ENCODE measurements around the gene CBARP.

Gene CBARP

DNA sequence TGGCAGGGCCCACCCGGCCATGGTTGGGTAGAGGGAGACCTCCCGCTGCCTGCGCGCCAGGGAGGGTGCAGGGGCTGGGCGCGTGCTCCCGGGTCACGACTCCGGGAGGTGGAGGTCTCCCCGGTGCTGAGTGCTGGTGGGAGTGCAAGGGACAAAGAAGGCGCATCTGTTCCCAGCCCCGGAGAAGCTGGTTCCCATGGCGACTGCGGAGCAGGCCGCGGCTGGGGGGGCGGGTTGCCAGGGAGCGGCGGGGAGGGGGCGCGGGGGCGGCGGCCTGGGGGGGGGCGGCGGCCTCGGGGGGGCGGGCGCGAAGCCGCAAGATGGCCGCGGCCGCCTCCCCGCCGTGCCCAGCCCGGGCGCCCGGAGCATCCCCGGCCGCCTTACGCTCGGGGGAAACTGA is 1.2 kb downstream of the CBARP start:
- DNase-seq, result no peak

DNA sequence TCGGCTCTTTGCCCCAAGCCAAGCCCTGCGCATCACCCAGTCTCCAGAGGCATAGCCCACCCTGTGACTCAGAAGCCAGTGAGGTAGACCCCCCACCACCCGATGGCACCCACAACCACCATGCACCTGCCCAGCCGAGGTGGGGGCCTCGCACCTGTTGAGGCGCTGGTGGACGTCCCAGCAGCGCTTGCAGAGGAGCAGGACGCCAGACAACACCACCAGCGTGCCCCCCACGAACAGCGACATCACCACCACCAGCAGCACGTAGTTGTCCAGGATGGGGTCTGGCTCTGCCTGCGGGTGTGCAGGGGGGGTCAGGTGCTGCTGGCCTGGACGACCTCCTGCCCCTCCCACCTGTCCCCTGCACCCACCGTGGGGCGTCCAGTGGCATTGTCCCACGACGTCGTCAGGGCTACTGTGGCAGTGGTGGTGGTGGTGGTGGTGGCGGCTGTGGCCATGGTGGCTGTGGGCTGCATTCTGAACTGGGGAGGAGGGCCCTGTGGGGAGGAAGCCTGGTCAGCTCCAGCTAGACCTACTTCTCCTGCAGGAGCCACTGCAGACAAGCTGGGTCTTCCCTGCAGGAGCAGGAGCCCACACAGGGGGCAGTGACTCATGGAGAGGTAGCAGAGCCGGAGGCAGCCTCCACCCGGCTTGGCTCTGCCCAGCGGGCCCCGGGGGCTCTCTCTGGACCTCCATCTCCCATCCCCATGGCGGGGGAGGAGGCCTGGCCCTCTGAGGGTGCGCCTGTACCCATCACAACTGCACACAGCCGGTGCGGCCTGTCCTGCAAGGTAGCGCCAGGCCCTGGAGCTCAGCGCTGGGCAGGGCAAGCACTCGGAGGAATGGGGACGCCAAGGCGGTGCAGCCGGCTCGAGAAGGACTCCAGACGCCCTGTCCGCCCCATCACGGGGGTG is 1.9 kb downstream of the CBARP start:
- DNase-seq, result no peak

DNA sequence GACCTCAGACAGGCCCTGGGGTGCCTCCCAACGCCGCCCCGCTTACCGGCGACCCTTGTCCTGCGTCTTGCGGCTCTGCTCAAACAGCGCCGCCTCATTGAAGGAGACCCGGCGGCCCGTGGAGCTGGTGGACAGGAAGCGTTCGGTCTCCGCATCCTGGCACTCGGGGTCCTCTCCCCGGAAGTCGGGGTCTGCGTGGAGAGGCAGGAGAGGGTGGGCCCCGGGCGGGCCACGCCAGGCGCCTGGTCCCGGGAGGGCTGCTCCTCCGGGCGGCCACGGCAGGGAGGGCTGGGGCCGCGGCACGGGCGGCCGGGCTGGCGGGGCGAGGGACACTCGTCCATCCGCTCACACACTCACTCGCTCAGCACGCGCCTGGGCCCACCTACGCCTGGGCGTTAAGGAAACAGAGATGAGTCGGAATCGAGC is 2.8 kb downstream of the CBARP start:
- DNase-seq, result no peak

DNA sequence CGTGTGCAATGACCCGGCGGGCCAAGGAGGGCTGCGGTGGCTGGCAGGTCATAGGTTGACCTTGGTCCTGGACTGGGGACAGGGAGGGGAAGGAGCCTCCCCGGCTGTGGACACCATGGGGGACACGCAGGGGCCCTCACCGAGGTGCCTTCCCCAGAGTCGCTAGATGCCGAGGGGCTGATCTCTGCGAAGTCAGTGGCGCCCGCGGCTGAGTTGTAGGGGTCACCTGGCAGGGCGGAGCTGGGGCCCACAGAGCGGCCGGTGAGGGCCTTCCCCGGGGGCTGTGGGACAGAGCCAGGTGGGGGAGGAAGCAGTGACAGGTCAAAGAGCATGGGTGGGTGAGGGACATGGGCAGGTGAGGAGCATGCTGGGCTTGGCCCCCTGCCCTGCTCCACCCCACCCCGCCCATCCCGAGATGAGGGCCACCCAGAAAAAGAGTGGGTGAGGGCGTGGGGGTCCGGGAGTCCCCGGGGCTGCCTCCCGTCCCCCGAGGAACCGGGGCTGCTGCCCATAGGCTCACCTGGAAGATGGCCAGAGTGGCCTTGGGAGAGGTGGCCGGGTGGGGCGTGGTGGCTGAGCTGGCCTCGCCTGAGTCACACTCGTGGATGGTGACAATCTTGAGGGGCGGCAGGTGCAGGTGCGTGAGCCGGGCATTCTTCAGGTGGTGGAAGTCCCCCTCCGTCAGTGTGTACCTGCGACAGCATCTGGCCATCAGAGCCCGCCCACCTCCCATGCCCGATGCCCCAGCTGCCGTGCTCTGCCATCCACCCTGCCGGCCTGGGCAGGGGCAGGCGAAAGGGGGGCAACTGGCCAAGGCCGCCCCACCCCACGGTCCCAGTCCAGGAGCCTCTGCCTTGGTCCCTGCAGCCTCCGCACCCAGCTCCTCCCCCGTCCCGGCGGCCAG is 3.5 kb downstream of the CBARP start:
- no peak for DNase-seq

DNA sequence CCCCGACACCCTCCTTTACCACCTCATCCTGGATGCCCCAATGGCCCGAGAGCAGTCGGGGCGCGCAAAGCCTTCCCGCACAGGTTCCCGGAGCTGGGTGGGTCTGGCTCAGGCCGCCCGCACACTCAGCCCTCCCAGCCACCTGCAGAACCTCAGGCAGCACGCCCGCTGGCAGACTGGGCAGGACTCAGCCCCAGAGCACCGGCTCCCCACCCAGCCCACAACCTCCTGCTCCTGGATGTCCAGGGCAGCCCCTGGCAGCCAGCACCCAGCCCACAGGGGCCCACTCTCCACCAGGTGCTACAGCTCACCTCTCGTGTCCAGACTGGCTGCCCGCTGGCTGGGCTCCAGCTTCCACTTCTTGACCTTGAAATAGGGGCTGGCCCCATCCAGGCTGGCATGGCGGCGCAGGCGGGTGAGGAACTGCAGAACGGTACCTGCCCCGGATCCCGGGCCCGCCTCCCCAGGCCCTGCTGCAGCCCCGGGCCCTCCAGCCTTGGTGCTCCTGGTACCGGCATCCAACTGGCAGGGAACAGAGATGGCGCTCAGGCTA is 4.6 kb downstream of the CBARP start:
- DNase-seq, result no peak

DNA sequence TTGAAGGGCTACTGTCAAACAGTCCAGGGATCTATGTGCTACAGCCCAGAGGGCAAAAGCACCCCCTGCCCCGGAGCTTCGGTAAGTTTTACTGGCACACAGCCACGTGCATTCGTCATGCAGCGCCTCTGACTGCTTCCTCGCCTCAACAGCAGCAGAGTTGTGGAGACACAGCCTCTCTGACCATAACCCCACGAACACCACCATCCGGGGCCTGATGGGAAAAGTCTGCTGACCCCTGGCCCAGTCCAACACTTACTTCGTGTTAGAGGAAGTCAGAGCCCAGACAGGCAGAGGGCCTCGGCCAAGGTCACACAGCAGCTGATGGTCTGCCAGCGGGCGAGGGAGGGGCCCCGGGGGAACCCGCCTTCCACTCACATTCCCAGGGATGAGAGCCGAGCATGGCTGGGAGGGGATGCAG is 5.1 kb downstream of the CBARP start:
- no peak for DNase-seq

DNA sequence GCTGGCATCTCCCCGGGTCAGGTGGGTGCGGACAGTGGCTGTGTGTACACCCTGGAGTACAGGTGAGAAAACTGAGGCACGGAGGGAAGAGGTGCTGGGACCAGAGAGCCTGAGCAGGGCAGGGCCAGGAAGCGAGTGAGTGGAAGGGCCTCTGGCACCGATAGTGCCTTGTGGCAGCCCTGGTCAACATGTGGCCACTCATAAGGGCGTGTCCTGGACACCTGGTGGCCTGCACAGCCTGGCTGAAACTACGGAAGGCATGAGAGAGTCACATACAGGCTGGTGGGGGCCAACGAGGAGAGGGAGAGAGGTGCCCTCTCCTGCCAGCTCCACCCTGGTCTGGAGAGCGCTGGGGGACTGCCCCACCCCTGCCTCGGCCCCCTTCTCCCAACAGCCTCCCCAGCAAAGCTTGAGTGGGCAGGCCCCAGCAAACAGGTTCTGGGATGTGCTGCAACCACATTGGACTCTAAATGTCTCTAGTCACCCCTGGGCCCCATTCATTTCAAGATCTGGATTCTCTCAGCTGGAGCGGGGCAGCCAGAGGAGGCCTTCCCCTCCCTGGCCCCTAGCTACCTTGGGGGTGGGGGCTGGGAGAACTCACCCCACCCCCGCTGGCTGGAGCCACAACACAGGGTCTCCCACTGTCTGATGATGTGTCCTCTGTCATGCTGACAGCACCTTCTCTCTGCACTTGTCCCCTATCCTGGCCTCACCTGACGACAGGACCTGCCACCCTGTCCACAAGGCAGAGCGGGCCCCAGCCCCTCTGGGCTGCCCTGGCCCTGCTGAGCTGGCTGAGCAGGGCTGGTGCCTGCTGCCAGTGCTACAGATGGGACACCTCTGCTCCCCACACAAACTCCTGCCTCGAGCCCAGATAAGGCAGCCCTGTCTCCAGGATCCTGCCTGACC is 5.8 kb downstream of the CBARP start:
- no peak for DNase-seq

DNA sequence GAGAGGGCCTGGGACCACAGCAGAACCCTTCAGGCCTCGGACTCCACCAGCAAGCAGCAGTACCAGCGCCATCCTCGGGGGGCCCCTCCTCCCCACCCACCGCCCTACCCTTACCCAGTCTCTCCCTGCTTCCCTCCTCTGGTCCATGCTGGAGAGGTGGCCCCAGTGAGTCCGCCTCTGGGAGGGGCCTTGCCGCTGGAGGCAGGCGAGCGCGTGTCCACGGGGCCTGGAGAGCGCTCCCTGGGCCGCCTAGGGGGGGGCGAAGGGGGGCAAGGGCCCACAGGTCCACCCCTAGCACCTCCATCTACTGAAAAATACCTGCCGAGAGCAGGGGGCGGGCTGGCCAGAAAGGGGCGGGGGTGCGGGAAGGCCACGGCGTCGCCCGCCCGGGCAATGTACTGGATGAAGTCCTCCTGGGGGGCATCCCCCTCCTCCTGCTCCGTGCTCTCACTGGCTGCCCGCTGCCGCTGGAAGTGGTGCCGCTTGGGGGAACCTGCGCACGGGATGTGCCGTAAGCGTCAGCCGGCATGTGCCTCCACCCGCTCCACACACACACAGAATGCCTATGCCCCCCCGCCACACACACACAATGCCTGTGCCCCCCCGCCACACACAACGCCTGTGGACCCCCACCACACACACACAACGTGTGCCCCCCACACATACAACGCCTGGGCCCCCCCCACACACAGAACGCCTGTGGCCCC is 6.9 kb downstream of the CBARP start:
- no peak for DNase-seq

DNA sequence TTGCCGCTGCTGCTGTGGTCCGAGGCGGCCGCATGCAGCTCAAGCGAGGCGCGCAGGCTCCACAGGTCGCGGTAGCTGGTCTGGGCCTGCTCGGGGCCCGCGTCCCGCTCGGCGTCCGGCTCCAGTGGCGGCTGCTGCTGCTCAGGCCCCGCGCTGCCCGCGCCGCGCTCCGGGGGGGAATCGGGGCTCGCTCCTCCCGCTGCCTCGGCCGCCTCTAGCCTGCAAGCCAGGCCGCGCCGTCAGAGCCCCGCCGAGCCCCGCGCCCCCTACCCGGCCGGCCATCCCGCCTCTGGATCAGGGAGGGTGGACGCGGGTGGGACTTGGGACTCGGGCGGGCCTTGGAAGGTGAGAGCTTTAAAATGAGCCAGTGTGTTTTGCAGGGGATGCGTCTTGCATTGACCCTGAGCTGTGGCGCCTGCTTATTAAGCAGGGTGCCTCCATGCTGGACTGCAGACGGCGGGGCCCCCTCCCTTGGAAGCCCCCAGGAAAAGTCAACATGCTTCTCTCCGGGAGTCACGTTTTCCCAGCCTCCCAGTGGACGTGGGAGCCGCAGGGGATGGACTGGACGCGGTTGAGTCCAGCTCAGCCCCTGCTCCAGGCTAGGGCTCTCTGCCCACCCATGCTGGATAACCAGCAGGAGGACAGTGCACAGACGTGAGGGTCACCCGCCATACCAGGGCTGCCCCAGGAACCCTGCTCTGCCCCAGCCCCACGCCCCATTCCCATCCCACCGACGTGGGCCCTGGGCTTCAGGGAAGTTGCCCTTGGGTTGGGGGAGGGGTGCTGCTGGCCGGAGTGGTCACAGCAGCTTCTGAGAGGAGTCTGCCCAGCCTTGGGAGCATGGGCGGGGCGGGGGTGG is 7.7 kb downstream of the CBARP start:
- DNase-seq, result no peak

DNA sequence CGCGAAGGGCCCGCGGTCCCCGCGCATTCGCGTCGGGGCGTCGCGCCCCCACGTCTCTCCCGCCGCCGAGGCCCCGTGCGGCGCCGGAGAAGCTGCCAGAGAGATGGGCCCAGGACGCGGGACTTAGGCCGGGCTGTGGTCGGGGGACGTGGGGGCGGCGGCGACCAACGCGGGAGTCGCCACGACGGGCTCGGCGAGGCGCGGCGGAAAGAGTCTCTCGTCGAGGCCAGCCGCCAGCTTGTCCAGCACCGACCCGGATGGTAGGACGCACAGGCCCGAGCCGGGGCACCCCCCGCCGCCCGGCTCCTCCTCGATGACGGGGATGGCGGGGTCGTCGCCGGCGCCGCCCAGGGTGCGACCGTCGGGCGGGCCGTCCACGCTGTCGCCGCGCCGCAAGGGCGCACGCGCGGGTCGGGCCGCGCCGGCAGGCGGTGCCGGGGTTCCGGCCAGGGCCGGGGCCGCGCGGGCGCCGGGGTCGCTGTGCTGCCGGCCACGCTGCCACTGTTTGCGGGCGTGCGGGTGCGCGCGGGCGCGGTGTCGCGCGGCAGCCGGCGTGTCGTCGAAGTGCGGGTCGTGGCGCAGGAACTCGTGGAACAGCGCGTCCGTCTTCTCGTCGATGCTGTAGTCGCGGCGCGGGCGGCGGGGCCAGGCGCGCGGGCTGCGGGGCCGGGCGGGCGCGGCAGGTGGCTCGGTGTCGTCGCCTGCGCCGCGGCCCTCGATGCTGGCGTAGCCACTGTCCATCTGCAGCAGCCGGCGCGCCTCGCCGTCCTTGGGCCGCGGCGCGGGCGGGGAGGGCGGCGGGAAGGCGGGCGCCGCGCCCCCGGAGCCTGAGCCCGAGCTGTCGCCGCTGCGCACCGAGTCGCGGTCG is 8.5 kb downstream of the CBARP start:
- no peak for DNase-seq

DNA sequence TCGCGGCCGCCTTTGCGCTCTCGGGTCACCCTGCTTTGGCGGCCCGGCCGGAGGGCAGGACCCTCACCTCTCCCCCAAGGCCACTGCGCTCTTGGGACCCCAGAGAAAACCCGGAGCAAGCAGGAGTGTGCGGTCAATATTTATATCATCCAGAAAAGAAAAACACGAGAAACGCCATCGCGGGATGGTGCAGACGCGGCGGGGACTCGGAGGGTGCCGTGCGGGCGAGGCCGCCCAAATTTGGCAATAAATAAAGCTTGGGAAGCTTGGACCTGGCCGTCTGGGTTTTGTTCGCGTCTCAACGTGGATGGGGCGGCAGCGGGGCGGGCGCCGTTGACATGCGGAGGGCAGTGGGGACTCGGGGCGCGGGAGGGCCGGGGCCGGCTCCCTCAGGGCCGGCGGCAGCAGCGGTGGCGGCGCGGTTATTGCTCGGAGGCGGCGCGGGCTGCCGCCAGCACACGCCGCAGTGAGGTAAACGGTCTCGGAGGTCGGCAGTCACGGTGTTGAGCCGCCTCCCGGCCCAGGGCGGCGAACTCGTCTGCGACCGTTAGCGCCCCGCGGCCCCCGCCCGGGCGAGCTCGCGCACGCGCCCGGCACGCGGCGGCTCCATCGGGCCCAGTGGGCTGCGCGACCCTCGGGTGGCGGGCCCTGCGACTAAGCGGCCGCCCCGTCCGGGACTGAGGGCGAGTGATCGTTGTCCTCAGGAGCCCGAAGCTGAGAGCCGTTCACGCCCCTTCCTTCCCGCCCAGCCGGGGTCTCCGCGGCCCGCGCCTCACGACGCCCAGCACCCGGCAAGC is 9.4 kb downstream of the CBARP start:
- DNase-seq, result no peak

DNA sequence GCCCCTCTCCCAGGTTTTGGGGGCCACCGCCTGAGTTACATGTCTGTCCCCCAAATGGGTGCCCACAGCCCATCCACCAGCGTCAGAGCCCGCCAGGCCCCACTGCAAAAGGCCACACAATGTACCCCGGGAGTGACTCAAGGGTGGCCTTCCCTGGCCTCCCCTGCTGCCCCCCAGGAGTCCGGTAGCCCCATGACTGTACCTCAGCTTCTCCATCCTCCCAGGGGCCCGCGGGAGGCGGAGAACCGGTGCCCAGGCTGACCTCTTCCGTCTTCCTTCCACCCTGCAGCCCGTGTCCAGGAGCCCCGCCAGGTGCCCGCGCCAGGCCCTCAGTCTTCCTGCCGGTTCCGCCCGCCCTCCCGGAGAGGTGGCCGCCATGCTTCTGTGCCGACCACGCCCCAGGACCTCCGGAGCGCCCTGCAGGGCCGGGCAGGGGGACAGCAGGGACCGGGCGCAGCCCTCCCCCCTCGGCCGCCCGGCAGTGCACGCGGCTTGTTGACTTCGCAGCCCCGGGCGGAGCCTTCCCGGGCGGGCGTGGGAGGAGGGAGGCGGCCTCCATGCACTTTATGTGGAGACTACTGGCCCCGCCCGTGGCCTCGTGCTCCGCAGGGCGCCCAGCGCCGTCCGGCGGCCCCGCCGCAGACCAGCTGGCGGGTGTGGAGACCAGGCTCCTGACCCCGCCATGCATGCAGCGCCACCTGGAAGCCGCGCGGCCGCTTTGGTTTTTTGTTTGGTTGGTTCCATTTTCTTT is 10.3 kb downstream of the CBARP start:
- DNase-seq, result no peak

DNA sequence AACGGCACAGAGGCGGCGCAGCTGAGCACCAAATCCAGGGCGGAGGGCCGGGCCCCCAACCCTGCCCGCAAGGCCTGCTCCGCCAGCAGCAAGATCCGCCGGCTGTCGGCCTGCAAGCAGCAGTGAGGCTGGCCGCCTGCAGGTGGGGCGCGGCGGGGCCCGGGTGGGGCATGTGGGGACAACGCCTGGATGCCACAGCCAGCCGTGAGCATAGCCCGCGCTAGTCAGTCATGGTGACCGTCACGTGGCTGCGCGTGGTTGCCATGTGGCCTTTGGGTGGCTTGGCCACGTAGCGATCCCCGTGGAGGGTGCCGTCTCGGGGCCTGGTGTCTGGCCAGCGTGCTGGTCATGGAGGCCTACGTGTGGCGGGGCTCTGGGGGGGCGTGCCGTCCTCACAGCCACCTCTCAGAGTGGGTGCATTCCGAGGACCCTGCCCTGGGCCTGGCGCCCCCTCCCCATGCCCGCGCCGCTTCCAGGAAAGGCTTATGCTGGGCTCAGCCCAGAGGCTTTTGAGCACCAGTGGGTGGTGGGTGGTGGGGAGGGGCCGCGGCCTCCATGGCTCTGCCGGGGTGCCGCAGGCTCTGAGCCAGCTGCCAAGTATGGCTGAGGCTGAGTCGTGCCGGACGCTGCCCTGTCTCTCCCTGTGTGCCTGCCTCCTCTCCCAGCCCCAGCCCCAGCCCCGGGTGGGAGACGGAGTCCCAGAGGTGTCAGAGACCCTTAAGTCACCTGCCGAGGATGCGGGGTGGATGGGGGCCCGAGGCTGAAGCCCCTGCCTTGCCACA is 11.1 kb downstream of the CBARP start:
- no peak for DNase-seq

DNA sequence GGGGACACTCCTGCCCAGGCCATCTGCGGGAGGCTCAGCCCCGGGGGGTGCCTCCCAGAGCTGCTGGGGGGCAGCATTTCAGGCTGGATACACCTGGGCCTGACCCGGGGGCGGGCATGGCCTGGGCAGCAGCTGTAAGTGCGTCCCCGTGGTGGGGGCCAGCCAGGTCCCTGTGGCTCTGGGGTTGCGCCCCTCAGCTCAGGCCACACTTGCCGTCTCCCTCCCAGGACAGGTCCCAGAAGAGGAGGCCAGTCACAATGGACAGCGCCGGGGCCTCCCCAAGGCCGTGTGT is 11.6 kb downstream of the CBARP start:
- no peak for DNase-seq

DNA sequence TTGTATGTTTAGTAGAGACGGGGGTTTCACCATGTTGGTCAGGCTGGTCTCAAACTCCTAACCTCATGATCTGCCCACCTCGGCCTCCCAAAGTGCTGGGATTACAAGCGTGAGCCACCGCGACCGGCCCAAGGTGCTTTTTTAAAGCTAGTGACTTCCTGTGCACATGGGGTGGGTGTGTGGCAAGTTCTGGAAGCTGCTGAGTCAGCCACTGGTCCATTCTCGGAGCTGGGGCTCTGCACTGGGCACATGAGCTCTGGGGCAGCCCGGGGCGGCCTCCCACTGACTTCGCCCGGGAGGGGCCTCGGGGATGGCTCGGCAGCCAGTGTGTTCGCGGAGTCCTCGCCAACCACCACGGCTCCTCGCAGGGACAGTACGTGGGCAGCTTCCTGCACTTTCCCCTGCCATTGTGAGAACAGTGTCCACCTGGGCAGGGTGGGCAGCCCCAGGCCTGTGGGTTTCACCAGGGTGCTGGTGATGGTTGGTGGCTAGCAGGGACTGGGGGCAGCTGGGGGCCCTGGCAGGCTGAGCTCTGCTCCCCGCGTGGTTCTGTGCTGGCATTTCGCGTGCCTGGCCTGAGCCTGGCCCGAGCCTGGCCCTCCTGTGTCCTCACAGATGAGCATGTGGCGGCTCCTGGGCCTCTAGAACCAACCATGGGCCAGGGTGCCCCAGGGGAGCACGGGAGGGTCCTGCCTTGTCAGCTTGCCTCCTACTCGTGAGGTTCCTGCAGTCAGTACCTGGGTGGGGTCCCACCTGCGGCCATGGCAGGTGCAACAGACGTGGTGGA is 12.2 kb downstream of the CBARP start:
- no peak for DNase-seq

DNA sequence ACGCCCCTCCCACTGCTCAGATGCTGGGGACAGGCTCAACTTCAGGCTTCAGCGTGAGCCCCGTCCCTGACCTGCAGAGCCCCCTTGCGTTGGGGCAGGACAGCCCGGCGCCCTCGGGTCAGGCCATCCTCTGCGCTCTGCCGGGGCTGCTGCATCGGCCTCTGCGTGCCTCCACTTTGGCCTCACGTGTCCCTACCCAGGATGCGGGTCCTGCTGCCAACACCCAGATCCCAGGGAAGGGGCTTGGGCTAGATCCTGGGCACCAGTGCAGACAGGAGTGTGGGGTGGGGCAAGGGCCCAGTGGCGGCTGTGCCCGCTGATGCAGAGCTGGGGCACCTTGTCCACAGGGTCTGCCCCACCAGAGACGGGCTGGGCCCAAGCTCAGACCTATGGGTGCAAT is 13.0 kb downstream of the CBARP start:
- no peak for DNase-seq
